Neutrophil (primary cell): ENCODE results near the gene ITPK1.

ENCODE experiments used
- H3K27ac ChIP-seq: fragments of 200-600 bp; sonication (generic); 2 replicates; pipeline ENCODE4 v1.5.1; 2016; ENCODE audit warnings: mild to moderate bottlenecking, moderate library complexity
- H3K27me3 ChIP-seq: fragments of 200-600 bp; sonication (generic); 2 replicates; pipeline ENCODE4 v1.6.0; 2016; ENCODE audit warnings: mild to moderate bottlenecking
- H3K36me3 ChIP-seq: fragments of 200-600 bp; sonication (generic); 2 replicates; pipeline ENCODE4 v1.5.1; 2017
- H3K4me1 ChIP-seq, 2 experiments: fragments of 200-600 bp in 1 of 2; sonication (generic) in 1 of 2; 1 replicate in 1 of 2; 2 replicates in 1 of 2; pipeline versions ENCODE4 v1.5.1 to v1.6.1; 2013 to 2016; ENCODE audit warnings: low read depth in 1 of 2, low read length in 1 of 2, mild to moderate bottlenecking in 1 of 2, moderate library complexity in 1 of 2; ENCODE audit not compliant: control insufficient read depth in 1 of 2, insufficient read depth in 1 of 2
- H3K4me3 ChIP-seq, 2 experiments: fragments of 200-600 bp in 1 of 2; sonication (generic) in 1 of 2; 1 replicate in 1 of 2; 2 replicates in 1 of 2; pipeline ENCODE4 v1.5.1; 2013 to 2016; ENCODE audit warnings: low read depth in 1 of 2, low read length in 1 of 2, mild to moderate bottlenecking in 1 of 2, moderate library complexity in 1 of 2
- H3K9me3 ChIP-seq: fragments of 200-600 bp; sonication (generic); 2 replicates; pipeline ENCODE4 v1.5.1; 2016
- CTCF ChIP-seq: fragments of 200-600 bp; sonication (generic); IDR thresholded peaks from 2 replicates; pipeline ENCODE4 v1.5.1; 2016; ENCODE audit warnings: antibody characterized with exemption

The ITPK1 gene

GRCh38 chr14:92986254-92987147 lies 129.2 kb downstream of the ITPK1 start:
- Histone ChIP-seq H3K27ac (no peak overlapping the region), H3K4me1 (no peaks in the 10 kb centered on the region), H3K36me3 (peaks cover 69% of the 10 kb centered on the region), H3K4me3 (no peak overlapping the region), H3K27me3 (no peaks in the 10 kb centered on the region), H3K9me3 (no peaks in the 10 kb centered on the region)
- TF ChIP-seq CTCF, result no peak

- no peak for TF ChIP-seq CTCF
- H3K36me3 ChIP-seq, result peaks cover 59% of the 10 kb centered on the region
These were observed 130.2 kb downstream of the ITPK1 start for GRCh38 chr14:92985521-92985920.

GRCh38 chr14:92984896-92985295 lies 130.8 kb downstream of the ITPK1 start:
- TF ChIP-seq CTCF, result no peak
- no peaks in the 10 kb centered on the region for H3K4me1 ChIP-seq
- peaks cover 54% of the 10 kb centered on the region for H3K36me3 ChIP-seq
- no peak overlapping the region for H3K27ac ChIP-seq
- no peaks in the 10 kb centered on the region for H3K9me3 ChIP-seq
- H3K27me3 ChIP-seq, result no peaks in the 10 kb centered on the region
- H3K4me3 ChIP-seq, result no peak overlapping the region

More at GRCh38 chr14:92985521-92985920, 130.2 kb downstream of the ITPK1 start:
- H3K4me3 ChIP-seq, result no peak overlapping the region
- no peaks in the 10 kb centered on the region for H3K27me3 ChIP-seq
- no peaks in the 10 kb centered on the region for H3K4me1 ChIP-seq
- H3K27ac ChIP-seq, result no peak overlapping the region
- H3K9me3 ChIP-seq, result no peaks in the 10 kb centered on the region

- peaks cover 49% of the 10 kb centered on the region for H3K36me3 ChIP-seq
- no peaks in the 10 kb centered on the region for H3K9me3 ChIP-seq
- H3K4me3 ChIP-seq, result no peak overlapping the region
- no peak overlapping the region for H3K27ac ChIP-seq
- H3K4me1 ChIP-seq, result no peaks in the 10 kb centered on the region
- H3K27me3 ChIP-seq, result no peaks in the 10 kb centered on the region
- TF ChIP-seq CTCF, result no peak
These were observed 131.5 kb downstream of the ITPK1 start for GRCh38 chr14:92984082-92984788.

- no peaks in the 10 kb centered on the region for H3K9me3 ChIP-seq
These were observed 132.8 kb downstream of the ITPK1 start for GRCh38 chr14:92982956-92983355.

More at GRCh38 chr14:92982956-92983355, 132.8 kb downstream of the ITPK1 start:
- no peaks in the 10 kb centered on the region for H3K4me1 ChIP-seq
- no peaks in the 10 kb centered on the region for H3K27me3 ChIP-seq
- TF ChIP-seq CTCF, result no peak
- no peak overlapping the region for H3K27ac ChIP-seq
- H3K36me3 ChIP-seq, result peaks cover 38% of the 10 kb centered on the region
- H3K4me3 ChIP-seq, result no peak overlapping the region
